ENCODE results near the gene TCL1B. TPM values are rescaled to one million over a fixed set of nuclear protein-coding genes. Genes with fewer than 3 reads are reported as not detected.

TCL1B gene
- total RNA-seq (2022) (not detected in 2 replicates), Bru-seq, nascent RNA (not detected), BruChase-seq, experiment 1, labeled RNA remaining after a 6-hour chase (not detected), BruChase-seq, experiment 2, labeled RNA remaining after a 2-hour chase (not detected)
- long read RNA-seq = 0 reads

DNA sequence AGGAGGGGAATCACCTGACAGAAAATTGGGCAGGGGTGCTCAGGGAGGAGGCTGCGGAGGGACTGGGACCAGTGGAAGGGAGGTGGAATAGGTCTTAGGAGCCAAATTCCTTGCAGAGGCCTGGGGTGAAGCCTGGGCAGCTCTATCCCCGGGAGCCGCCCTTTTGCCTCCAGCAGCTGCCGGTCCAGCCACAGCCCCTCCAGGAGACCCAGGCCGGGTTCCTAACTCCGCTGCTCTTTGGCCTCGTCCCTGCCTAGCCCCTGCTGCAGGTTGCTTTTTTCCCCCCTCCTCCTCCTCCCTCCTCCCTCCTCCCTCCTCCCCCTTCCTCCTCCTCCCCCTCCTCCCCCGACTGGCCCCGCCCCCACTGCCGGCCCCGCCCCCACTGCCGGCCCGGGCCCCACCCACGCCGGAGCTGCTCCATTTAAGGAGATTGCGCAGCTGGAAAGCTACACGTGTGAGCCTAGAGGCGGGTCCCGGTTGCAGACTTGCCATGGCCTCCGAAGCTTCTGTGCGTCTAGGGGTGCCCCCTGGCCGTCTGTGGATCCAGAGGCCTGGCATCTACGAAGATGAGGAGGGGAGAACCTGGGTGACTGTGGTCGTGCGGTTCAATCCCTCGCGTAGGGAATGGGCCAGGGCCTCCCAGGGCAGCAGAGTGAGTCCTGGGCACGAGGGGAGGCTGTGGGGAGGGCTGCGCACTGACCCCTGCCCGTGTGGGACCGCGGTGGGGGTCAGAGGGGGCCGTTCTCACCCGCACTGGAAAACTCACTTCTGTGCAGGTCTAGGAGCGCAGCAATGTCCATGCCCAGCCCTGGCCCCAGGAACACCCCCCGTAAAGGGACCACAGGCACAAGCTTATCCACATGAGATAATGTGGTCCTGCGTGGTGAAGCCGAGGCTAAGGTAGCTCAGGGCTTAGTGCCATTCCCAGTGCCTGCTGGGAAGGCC, at the start of gene TCL1B:
TSS of gene TCL1B (plus strand) at position 449 of the 945 bp plus-strand sequence. CDS start at position 491, 42 bp downstream.
- TF ChIP-seq CTCF (IDR thresholded peaks at IDR 0.05; ENCODE audit: unreplicated experiment) = no peak
- no peak within 1 kb of the TSS for H3K4me3 Mint-ChIP-seq (ENCODE audit: unreplicated experiment)

GRCh38 chr14:95644981-95645380, 41.2 kb upstream of the TCL1B start:
- BruUV-seq (replicated peaks) = no TSS peak
- H3K36me3 Mint-ChIP-seq (ENCODE audit: insufficient read depth, unreplicated experiment) = no peaks in the 10 kb centered on the region
- H3K4me3 Mint-ChIP-seq (ENCODE audit: unreplicated experiment) = no peak overlapping the region
- ChIA-PET CTCF (interaction anchor here (0.7 kb wide), 1 partner anchor 86 kb away, joined by 3 read pairs; no protein-coding TSS in a partner anchor), POLR2A (no interaction called here)
- intact Hi-C loops (cut with micrococcal nuclease) = no loop called here
- DNase-seq (ENCODE audit: unreplicated experiment) = no peak
- TF ChIP-seq CTCF (IDR thresholded peaks at IDR 0.05; ENCODE audit: unreplicated experiment) = no peak
- peaks cover 58% of the 10 kb centered on the region for H3K27me3 Mint-ChIP-seq (ENCODE audit: insufficient read depth, unreplicated experiment)
- no peak overlapping the region for H3K27ac Mint-ChIP-seq (ENCODE audit: low read depth, unreplicated experiment)
- no peaks in the 10 kb centered on the region for H3K4me1 Mint-ChIP-seq (ENCODE audit: insufficient read depth, unreplicated experiment)
- H3K9me3 Mint-ChIP-seq (ENCODE audit: unreplicated experiment) = no peaks in the 10 kb centered on the region

More for the DNA sequence above, at the start of gene TCL1B:
- H3K9me3 Mint-ChIP-seq (ENCODE audit: unreplicated experiment) = no peaks in the 10 kb centered on the region
- peaks cover 47% of the 10 kb centered on the region for H3K27me3 Mint-ChIP-seq (ENCODE audit: insufficient read depth, unreplicated experiment)
- H3K36me3 Mint-ChIP-seq (ENCODE audit: insufficient read depth, unreplicated experiment) = no peaks in the 10 kb centered on the region
- ChIA-PET POLR2A (no interaction called here), CTCF (interaction anchor here (1.1 kb wide), 1 partner anchor 126 kb away, joined by 3 read pairs; no protein-coding TSS in a partner anchor)
- no peak within 1 kb of the TSS for H3K27ac Mint-ChIP-seq (ENCODE audit: low read depth, unreplicated experiment)
- no peak for DNase-seq (ENCODE audit: unreplicated experiment)
- H3K4me1 Mint-ChIP-seq (ENCODE audit: insufficient read depth, unreplicated experiment) = no peaks in the 10 kb centered on the region
- intact Hi-C loops (cut with micrococcal nuclease) = no loop called here
- BruUV-seq (replicated peaks) = no TSS peak

GRCh38 chr14:95645389-95645996, 40.7 kb upstream of the TCL1B start:
- Mint-ChIP-seq H3K27ac (ENCODE audit: low read depth, unreplicated experiment) (no peak overlapping the region), H3K9me3 (ENCODE audit: unreplicated experiment) (no peaks in the 10 kb centered on the region), H3K36me3 (ENCODE audit: insufficient read depth, unreplicated experiment) (no peaks in the 10 kb centered on the region), H3K4me3 (ENCODE audit: unreplicated experiment) (no peak overlapping the region), H3K27me3 (ENCODE audit: insufficient read depth, unreplicated experiment) (peaks cover 63% of the 10 kb centered on the region), H3K4me1 (ENCODE audit: insufficient read depth, unreplicated experiment) (no peaks in the 10 kb centered on the region)
- intact Hi-C loops (cut with micrococcal nuclease) = no loop called here
- no peak for DNase-seq (ENCODE audit: unreplicated experiment)
- no peak for TF ChIP-seq CTCF (IDR thresholded peaks at IDR 0.05; ENCODE audit: unreplicated experiment)
- CTCF ChIA-PET = interaction anchor here (0.7 kb wide), 1 partner anchor 86 kb away, joined by 3 read pairs; no protein-coding TSS in a partner anchor
- POLR2A ChIA-PET = no interaction called here
- BruUV-seq (replicated peaks) = no TSS peak

GRCh38 chr14:95647926-95648325, 38.3 kb upstream of the TCL1B start:
- H3K36me3 Mint-ChIP-seq (ENCODE audit: insufficient read depth, unreplicated experiment) = no peaks in the 10 kb centered on the region
- no peak overlapping the region for H3K27ac Mint-ChIP-seq (ENCODE audit: low read depth, unreplicated experiment)
- TF ChIP-seq CTCF (IDR thresholded peaks at IDR 0.05; ENCODE audit: unreplicated experiment) = no peak
- ChIA-PET POLR2A (no interaction called here), CTCF (interaction anchor here (0.7 kb wide), 1 partner anchor 1627 kb away, joined by 3 read pairs; no protein-coding TSS in a partner anchor)
- no peaks in the 10 kb centered on the region for H3K4me1 Mint-ChIP-seq (ENCODE audit: insufficient read depth, unreplicated experiment)
- H3K4me3 Mint-ChIP-seq (ENCODE audit: unreplicated experiment) = no peak overlapping the region
- H3K9me3 Mint-ChIP-seq (ENCODE audit: unreplicated experiment) = no peaks in the 10 kb centered on the region
- H3K27me3 Mint-ChIP-seq (ENCODE audit: insufficient read depth, unreplicated experiment) = peaks cover 83% of the 10 kb centered on the region
- BruUV-seq (replicated peaks) = no TSS peak
- DNase-seq (ENCODE audit: unreplicated experiment) = no peak
- intact Hi-C loops (cut with micrococcal nuclease) = no loop called here

Measured in MCF 10A (cell line).